HEK293 (cell line): ENCODE data around the gene SH3RF3.

ENCODE experiments used
- CTCF ChIA-PET: fragments of 350-600 bp; formaldehyde crosslinking; extraction: SDS; loops from one replicate; lab custom pipeline; 2021; ENCODE audit warnings: antibody characterized with exemption; lab: Yijun Ruan, JAX
- POLR2A ChIA-PET: fragments of 300-600 bp; formaldehyde crosslinking; extraction: SDS; loops from one replicate; lab custom pipeline; 2020; ENCODE audit warnings: antibody characterized with exemption, inconsistent platforms; lab: Yijun Ruan, JAX
- H3K27ac ChIP-seq: fragments of 200-500 bp; sonication (Bioruptor generic); 2 replicates; pipeline ENCODE4 v1.5.1; 2014; ENCODE audit warnings: low read depth, low read length, control low read depth, inconsistent platforms; ENCODE audit errors: extremely low read depth
- H3K36me3 ChIP-seq, 2 experiments: fragments of 200-500 bp in 1 of 2; sonication (Bioruptor generic) in 1 of 2; 1 replicate in 1 of 2; 2 replicates in 1 of 2; pipeline ENCODE4 v1.5.1; 2014 to 2017; ENCODE audit warnings: inconsistent platforms in 2 of 2, low read length in 2 of 2; ENCODE audit not compliant: control insufficient read depth in 2 of 2, insufficient read depth in 1 of 2
- H3K4me1 ChIP-seq: fragments of 200-500 bp; sonication (Bioruptor generic); 2 replicates; pipeline ENCODE4 v1.5.1; 2014; ENCODE audit warnings: mild to moderate bottlenecking, low read length, inconsistent platforms; ENCODE audit not compliant: control insufficient read depth, insufficient read depth
- H3K4me3 ChIP-seq: 2 replicates; pipeline ENCODE4 v1.5.1; 2011; ENCODE audit warnings: low read depth, mild to moderate bottlenecking, control low read depth, low read length, moderate library complexity
- H3K9me3 ChIP-seq: fragments of 200-500 bp; sonication (Bioruptor generic); 2 replicates; pipeline ENCODE4 v1.5.1; 2014; ENCODE audit warnings: low read depth, low read length, inconsistent platforms; ENCODE audit not compliant: control insufficient read depth, insufficient read depth
- GLIS1 ChIP-seq: fragments of 450-650 bp; formaldehyde crosslinking; IDR thresholded peaks from 2 replicates; pipeline ENCODE4 v1.5.1; 2016; ENCODE audit warnings: missing biosample characterization, missing genetic modification characterization
- GLIS2 ChIP-seq: fragments of 450-650 bp; formaldehyde crosslinking; IDR thresholded peaks from 2 replicates; pipeline ENCODE4 v1.5.1; 2016; ENCODE audit warnings: missing biosample characterization, missing genetic modification characterization
- WT1 ChIP-seq: fragments of 450-650 bp; formaldehyde crosslinking; IDR thresholded peaks from 2 replicates; pipeline ENCODE4 v1.5.1; 2016; ENCODE audit warnings: missing biosample characterization, missing genetic modification characterization
- ZBTB20 ChIP-seq: fragments of 450-650 bp; formaldehyde crosslinking; IDR thresholded peaks from 2 replicates; pipeline ENCODE4 v1.5.1; 2016; ENCODE audit warnings: missing biosample characterization, missing genetic modification characterization
- ZBTB48 ChIP-seq: fragments of 450-650 bp; formaldehyde crosslinking; IDR thresholded peaks from 2 replicates; pipeline ENCODE4 v1.5.1; 2016; ENCODE audit warnings: missing biosample characterization, missing genetic modification characterization
- ZBTB8A ChIP-seq: fragments of 450-650 bp; formaldehyde crosslinking; IDR thresholded peaks from 2 replicates; pipeline ENCODE4 v1.5.1; 2016; ENCODE audit warnings: missing biosample characterization, missing genetic modification characterization
- ZFHX2 ChIP-seq: fragments of 450-650 bp; formaldehyde crosslinking; conservative IDR thresholded peaks from 2 replicates; pipeline ENCODE4 v1.5.1; 2016; ENCODE audit warnings: missing biosample characterization, missing genetic modification characterization
- ZIC2 ChIP-seq: fragments of 450-650 bp; formaldehyde crosslinking; IDR thresholded peaks from 2 replicates; pipeline ENCODE4 v1.5.1; 2016; ENCODE audit warnings: missing biosample characterization, missing genetic modification characterization
- ZNF311 ChIP-seq: fragments of 450-650 bp; formaldehyde crosslinking; IDR thresholded peaks from 2 replicates; pipeline ENCODE4 v1.5.1; 2017; ENCODE audit warnings: missing biosample characterization, missing genetic modification characterization, borderline replicate concordance
- ZNF335 ChIP-seq: fragments of 450-650 bp; formaldehyde crosslinking; conservative IDR thresholded peaks from 2 replicates; pipeline ENCODE4 v1.5.1; 2016; ENCODE audit warnings: missing biosample characterization, missing genetic modification characterization
- ZNF394 ChIP-seq: fragments of 450-650 bp; formaldehyde crosslinking; IDR thresholded peaks from 2 replicates; pipeline ENCODE4 v1.5.1; 2016; ENCODE audit warnings: missing biosample characterization, missing genetic modification characterization, mild to moderate bottlenecking, moderate library complexity, borderline replicate concordance
- ZNF423 ChIP-seq: fragments of 450-650 bp; formaldehyde crosslinking; IDR thresholded peaks from 2 replicates; pipeline ENCODE4 v1.5.1; 2016; ENCODE audit warnings: missing biosample characterization, missing genetic modification characterization
- ZNF777 ChIP-seq: fragments of 450-650 bp; formaldehyde crosslinking; IDR thresholded peaks from 2 replicates; pipeline ENCODE4 v1.5.1; 2017; ENCODE audit warnings: missing biosample characterization, missing genetic modification characterization, borderline replicate concordance
- TF ChIP-seq, protein P1 (sequence below): fragments of 450-650 bp; formaldehyde crosslinking; optimal IDR thresholded peaks from 2 replicates; pipeline ENCODE3; 2016; ENCODE audit warnings: missing biosample characterization, mild to moderate bottlenecking, missing genetic modification characterization
- TF ChIP-seq, protein P2 (sequence below): fragments of 450-650 bp; formaldehyde crosslinking; IDR thresholded peaks from 2 replicates; pipeline ENCODE4 v1.5.1; 2016; ENCODE audit warnings: missing biosample characterization, missing genetic modification characterization
- TF ChIP-seq, protein P3 (sequence below): fragments of 450-650 bp; IDR thresholded peaks from 2 replicates; pipeline ENCODE4 v1.5.1; 2018; ENCODE audit warnings: missing biosample characterization, missing genetic modification characterization
- TF ChIP-seq, protein P4 (sequence below): sonication (generic); formaldehyde crosslinking; IDR thresholded peaks from 2 replicates; pipeline ENCODE4 v1.8.1; 2022; ENCODE audit warnings: mild to moderate bottlenecking, moderate library complexity, missing genetic modification reagents
- TF ChIP-seq, protein P5 (sequence below): fragments of 450-650 bp; formaldehyde crosslinking; IDR thresholded peaks from 2 replicates; pipeline ENCODE4 v1.5.1; 2016; ENCODE audit warnings: missing biosample characterization, missing genetic modification characterization
- TF ChIP-seq, protein P6 (sequence below): fragments of 450-650 bp; formaldehyde crosslinking; IDR thresholded peaks from 2 replicates; pipeline ENCODE4 v1.5.1; 2016; ENCODE audit warnings: missing biosample characterization, missing genetic modification characterization

The SH3RF3 gene

DNA sequence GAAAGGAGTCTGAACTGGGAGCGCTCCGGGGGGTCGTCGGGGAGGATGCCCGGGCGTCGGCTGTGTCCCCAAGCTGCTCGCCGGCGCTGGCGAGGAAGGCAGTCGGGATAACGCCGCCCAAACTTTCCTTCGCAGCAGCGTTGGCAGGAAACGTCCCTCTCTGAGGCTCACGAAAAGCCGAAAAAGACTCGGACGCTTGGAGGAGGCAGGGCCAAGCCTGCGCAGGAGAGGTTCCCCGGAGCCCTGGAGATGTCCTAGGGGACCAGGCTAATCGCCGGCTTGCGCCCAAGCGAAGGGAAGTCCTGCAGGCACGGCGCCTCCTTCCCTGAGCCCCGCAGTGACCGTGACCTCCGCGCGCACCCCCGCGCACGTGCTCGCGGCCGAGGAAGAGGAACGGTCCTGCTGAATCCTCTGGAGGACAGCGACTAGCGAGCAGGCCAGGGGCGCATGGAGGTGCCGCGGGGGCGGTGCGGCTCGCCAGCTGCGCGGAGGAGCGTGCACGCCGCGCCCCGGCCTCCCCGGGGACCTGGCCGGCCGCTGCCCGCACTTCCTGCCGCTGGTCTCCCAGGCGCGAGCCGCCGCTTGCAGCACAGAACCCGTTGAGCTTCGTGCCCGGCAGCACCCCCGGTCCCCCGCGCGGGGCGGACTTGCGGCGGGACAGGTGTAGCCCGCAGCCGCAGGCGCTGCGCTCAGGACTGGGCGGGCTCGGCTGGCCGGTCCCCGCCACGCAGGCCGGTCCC is at the start of gene SH3RF3:
TSS of gene SH3RF3 (plus strand) at position 590 of the 740 bp plus-strand sequence.
- CTCF ChIA-PET = interaction anchor here (0.7 to 3.8 kb wide), 6 partner anchors 87 to 418 kb away, joined by 3 to 26 read pairs (median 4); no protein-coding TSS in a partner anchor
- POLR2A ChIA-PET = interaction anchor here (0.8 kb wide), 1 partner anchor 85 kb away, joined by 3 read pairs; no protein-coding TSS in a partner anchor
- H3K4me1 ChIP-seq = peaks cover 18% of the 10 kb centered on the region

More for the DNA sequence above, at the start of gene SH3RF3:
- Histone ChIP-seq H3K27ac (peak within 1 kb of the TSS; percentile 90), H3K4me3 (peak within 1 kb of the TSS; percentile 64)
- TF ChIP-seq WT1 (tag by site-specific recombination) (0 out of 2 replicates have a peak, but pooled peaks have one; percentile 13), ZFHX2 (tag by site-specific recombination) (peak; percentile 46), ZBTB20 (tag by site-specific recombination) (peak; percentile 59; the same call in 1 of the 2 replicates), ZNF311 (tag by site-specific recombination) (no peak), ZNF335 (peak; percentile 96), ZBTB48 (tag by site-specific recombination) (peak; percentile 84), ZIC2 (tag by site-specific recombination) (peak; percentile 60), GLIS1 (peak; percentile 83), ZNF777 (tag by site-specific recombination) (peak; percentile 89), GLIS2 (tag by site-specific recombination) (peak; percentile 89), ZNF423 (tag by site-specific recombination) (peak; percentile 79; the same call in 1 of the 2 replicates), ZBTB8A (peak; percentile 67), ZNF394 (tag by site-specific recombination) (no peak)
- TF ChIP-seq, protein P1, sequence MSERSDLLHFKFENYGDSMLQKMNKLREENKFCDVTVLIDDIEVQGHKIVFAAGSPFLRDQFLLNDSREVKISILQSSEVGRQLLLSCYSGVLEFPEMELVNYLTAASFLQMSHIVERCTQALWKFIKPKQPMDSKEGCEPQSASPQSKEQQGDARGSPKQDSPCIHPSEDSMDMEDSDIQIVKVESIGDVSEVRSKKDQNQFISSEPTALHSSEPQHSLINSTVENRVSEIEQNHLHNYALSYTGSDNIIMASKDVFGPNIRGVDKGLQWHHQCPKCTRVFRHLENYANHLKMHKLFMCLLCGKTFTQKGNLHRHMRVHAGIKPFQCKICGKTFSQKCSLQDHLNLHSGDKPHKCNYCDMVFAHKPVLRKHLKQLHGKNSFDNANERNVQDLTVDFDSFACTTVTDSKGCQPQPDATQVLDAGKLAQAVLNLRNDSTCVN (tag by site-specific recombination) = peak; percentile 88
- TF ChIP-seq, protein P2, sequence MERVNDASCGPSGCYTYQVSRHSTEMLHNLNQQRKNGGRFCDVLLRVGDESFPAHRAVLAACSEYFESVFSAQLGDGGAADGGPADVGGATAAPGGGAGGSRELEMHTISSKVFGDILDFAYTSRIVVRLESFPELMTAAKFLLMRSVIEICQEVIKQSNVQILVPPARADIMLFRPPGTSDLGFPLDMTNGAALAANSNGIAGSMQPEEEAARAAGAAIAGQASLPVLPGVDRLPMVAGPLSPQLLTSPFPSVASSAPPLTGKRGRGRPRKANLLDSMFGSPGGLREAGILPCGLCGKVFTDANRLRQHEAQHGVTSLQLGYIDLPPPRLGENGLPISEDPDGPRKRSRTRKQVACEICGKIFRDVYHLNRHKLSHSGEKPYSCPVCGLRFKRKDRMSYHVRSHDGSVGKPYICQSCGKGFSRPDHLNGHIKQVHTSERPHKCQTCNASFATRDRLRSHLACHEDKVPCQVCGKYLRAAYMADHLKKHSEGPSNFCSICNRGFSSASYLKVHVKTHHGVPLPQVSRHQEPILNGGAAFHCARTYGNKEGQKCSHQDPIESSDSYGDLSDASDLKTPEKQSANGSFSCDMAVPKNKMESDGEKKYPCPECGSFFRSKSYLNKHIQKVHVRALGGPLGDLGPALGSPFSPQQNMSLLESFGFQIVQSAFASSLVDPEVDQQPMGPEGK (tag by site-specific recombination) = peak; percentile 29; the same call in 1 of the 2 replicates
- TF ChIP-seq, protein P3, sequence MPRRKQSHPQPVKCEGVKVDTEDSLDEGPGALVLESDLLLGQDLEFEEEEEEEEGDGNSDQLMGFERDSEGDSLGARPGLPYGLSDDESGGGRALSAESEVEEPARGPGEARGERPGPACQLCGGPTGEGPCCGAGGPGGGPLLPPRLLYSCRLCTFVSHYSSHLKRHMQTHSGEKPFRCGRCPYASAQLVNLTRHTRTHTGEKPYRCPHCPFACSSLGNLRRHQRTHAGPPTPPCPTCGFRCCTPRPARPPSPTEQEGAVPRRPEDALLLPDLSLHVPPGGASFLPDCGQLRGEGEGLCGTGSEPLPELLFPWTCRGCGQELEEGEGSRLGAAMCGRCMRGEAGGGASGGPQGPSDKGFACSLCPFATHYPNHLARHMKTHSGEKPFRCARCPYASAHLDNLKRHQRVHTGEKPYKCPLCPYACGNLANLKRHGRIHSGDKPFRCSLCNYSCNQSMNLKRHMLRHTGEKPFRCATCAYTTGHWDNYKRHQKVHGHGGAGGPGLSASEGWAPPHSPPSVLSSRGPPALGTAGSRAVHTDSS = no peak
- TF ChIP-seq, protein P4, sequence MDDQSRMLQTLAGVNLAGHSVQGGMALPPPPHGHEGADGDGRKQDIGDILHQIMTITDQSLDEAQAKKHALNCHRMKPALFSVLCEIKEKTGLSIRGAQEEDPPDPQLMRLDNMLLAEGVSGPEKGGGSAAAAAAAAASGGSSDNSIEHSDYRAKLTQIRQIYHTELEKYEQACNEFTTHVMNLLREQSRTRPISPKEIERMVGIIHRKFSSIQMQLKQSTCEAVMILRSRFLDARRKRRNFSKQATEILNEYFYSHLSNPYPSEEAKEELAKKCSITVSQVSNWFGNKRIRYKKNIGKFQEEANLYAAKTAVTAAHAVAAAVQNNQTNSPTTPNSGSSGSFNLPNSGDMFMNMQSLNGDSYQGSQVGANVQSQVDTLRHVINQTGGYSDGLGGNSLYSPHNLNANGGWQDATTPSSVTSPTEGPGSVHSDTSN (CRISPR knock-in tag) = 0 out of 2 replicates have a peak, but pooled peaks have one; percentile 39
- TF ChIP-seq, protein P5, sequence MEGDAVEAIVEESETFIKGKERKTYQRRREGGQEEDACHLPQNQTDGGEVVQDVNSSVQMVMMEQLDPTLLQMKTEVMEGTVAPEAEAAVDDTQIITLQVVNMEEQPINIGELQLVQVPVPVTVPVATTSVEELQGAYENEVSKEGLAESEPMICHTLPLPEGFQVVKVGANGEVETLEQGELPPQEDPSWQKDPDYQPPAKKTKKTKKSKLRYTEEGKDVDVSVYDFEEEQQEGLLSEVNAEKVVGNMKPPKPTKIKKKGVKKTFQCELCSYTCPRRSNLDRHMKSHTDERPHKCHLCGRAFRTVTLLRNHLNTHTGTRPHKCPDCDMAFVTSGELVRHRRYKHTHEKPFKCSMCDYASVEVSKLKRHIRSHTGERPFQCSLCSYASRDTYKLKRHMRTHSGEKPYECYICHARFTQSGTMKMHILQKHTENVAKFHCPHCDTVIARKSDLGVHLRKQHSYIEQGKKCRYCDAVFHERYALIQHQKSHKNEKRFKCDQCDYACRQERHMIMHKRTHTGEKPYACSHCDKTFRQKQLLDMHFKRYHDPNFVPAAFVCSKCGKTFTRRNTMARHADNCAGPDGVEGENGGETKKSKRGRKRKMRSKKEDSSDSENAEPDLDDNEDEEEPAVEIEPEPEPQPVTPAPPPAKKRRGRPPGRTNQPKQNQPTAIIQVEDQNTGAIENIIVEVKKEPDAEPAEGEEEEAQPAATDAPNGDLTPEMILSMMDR = no peak
- TF ChIP-seq, protein P6, sequence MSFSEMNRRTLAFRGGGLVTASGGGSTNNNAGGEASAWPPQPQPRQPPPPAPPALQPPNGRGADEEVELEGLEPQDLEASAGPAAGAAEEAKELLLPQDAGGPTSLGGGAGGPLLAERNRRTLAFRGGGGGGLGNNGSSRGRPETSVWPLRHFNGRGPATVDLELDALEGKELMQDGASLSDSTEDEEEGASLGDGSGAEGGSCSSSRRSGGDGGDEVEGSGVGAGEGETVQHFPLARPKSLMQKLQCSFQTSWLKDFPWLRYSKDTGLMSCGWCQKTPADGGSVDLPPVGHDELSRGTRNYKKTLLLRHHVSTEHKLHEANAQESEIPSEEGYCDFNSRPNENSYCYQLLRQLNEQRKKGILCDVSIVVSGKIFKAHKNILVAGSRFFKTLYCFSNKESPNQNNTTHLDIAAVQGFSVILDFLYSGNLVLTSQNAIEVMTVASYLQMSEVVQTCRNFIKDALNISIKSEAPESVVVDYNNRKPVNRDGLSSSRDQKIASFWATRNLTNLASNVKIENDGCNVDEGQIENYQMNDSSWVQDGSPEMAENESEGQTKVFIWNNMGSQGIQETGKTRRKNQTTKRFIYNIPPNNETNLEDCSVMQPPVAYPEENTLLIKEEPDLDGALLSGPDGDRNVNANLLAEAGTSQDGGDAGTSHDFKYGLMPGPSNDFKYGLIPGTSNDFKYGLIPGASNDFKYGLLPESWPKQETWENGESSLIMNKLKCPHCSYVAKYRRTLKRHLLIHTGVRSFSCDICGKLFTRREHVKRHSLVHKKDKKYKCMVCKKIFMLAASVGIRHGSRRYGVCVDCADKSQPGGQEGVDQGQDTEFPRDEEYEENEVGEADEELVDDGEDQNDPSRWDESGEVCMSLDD = 0 out of 2 replicates have a peak, but pooled peaks have one; percentile 27
- TF ChIP-seq, all 188 proteins: peak for 15
- H3K9me3 ChIP-seq = no peaks in the 10 kb centered on the region
- H3K36me3 ChIP-seq = no peaks in the 10 kb centered on the region
